K562 (cell line): ENCODE measurements around the gene ANAPC16. TPM values are rescaled to one million over a fixed set of nuclear protein-coding genes. Genes with fewer than 3 reads are reported as not detected.
A peak's percentile ranks its signal among the peaks of the same experiment; 100 is the strongest.

ENCODE experiments used
- ATAC-seq: fragments of 200-7000 bp; cut with Tn5 transposase; 3 replicates; pipeline ENCODE4 v1.9.1; 2020; ENCODE audit warnings: moderate library complexity
- BruUV-seq: library from RNA; stranded (reverse); fragments of 400-500 nt; replicated peaks from 2 replicates; lab custom pipeline; 2021; lab: Mats Ljungman, UMichigan
- CTCF ChIA-PET: fragments of 300-600 bp; formaldehyde crosslinking; extraction: SDS; loops from one replicate; lab custom pipeline; 2021; ENCODE audit warnings: low intra/inter-chr PET ratio; lab: Yijun Ruan, JAX
- POLR2A ChIA-PET: fragments of 300-600, 350-650 bp; sonication (Branson Sonifier 250); formaldehyde crosslinking; extraction: SDS; loops from one replicate; lab custom pipeline; 2021; ENCODE audit warnings: antibody characterized with exemption, inconsistent platforms; lab: Yijun Ruan, JAX
- DNase-seq, 4 experiments: peaks; one replicate each; pipeline versions ENCODE4 v3.0.0 to v3.0.0-alpha.2; 2011 to 2018; ENCODE audit warnings: low spot score in 3 of 4, mixed read lengths in 3 of 4; ENCODE audit errors: extremely low read depth in 1 of 4
- FAIRE-seq: peaks from 2 replicates; lab custom pipeline; 2011; peaks lifted over from hg19 to GRCh38; lab: Jason Lieb, UNC
- H2AFZ ChIP-seq: 2 replicates; pipeline ENCODE4 v1.6.0; 2011; ENCODE audit warnings: low read depth, low read length, control low read depth, inconsistent platforms
- H3K27ac ChIP-seq: fragments of 200-600 bp; 3 replicates; pipeline ENCODE4 v1.8.0; 2011; ENCODE audit warnings: low read depth, mild to moderate bottlenecking, control low read depth, inconsistent platforms, low read length, moderate library complexity, mixed read lengths; ENCODE audit errors: extremely low read depth
- H3K27me3 ChIP-seq, 2 experiments: fragments of 300-600 bp in 1 of 2; 2 replicates in 1 of 2; 3 replicates in 1 of 2; pipeline versions ENCODE4 v1.6.0 to v1.8.0; 2011; ENCODE audit warnings: inconsistent platforms in 2 of 2, low read length in 2 of 2, mild to moderate bottlenecking in 1 of 2, mixed read lengths in 1 of 2, moderate library complexity in 1 of 2; ENCODE audit not compliant: control insufficient read depth in 2 of 2, insufficient read depth in 2 of 2
- H3K36me3 ChIP-seq: fragments of 300-600 bp; 3 replicates; pipeline ENCODE4 v1.8.0; 2011; ENCODE audit warnings: mild to moderate bottlenecking, low read length, inconsistent platforms; ENCODE audit not compliant: control insufficient read depth, insufficient read depth
- H3K4me1 ChIP-seq, 2 experiments: fragments of 200-600 bp in 1 of 2; replicated peaks in 1 of 2; 2 replicates in 1 of 2; 3 replicates in 1 of 2; pipeline versions ENCODE4 v1.5.1 to v1.8.0; 2011; ENCODE audit warnings: inconsistent platforms in 2 of 2, low read length in 2 of 2, mild to moderate bottlenecking in 1 of 2, mixed read lengths in 1 of 2, moderate library complexity in 1 of 2; ENCODE audit not compliant: control insufficient read depth in 2 of 2, insufficient read depth in 2 of 2
- H3K4me2 ChIP-seq: 2 replicates; pipeline ENCODE4 v1.6.1; 2011; ENCODE audit warnings: low read length, control low read depth, inconsistent platforms, mixed read lengths; ENCODE audit not compliant: insufficient read depth
- H3K4me3 ChIP-seq: fragments of 200-600 bp; sonication (generic), shearing (Covaris generic); 2 replicates; pipeline ENCODE4 v1.5.1; 2016; ENCODE audit warnings: control low read depth, inconsistent platforms
- H3K79me2 ChIP-seq: fragments of 200-600 bp; 3 replicates; pipeline ENCODE4 v1.8.0; 2011; ENCODE audit warnings: low read length, inconsistent platforms; ENCODE audit not compliant: control insufficient read depth, insufficient read depth
- H3K9ac ChIP-seq, 2 experiments: 2 replicates each; pipeline versions ENCODE4 v1.6.0 to v1.6.1; 2011; ENCODE audit warnings: low read depth in 2 of 2, low read length in 2 of 2, control low read depth in 1 of 2, inconsistent platforms in 1 of 2, mild to moderate bottlenecking in 1 of 2, mixed read lengths in 1 of 2; ENCODE audit not compliant: insufficient read depth in 1 of 2
- H3K9me1 ChIP-seq: one replicate; pipeline ENCODE4 v1.6.0; 2011; ENCODE audit warnings: inconsistent platforms, mild to moderate bottlenecking, low read length, moderate library complexity; ENCODE audit not compliant: control insufficient read depth, insufficient read depth
- H3K9me3 ChIP-seq: replicated peaks from 2 replicates; pipeline ENCODE4 v1.5.1; 2011; ENCODE audit warnings: low read depth, low read length, inconsistent platforms; ENCODE audit not compliant: control insufficient read depth, insufficient read depth
- H4K20me1 ChIP-seq: replicated peaks from 2 replicates; pipeline ENCODE4 v1.6.1; 2011; ENCODE audit warnings: low read length, inconsistent platforms, mixed read lengths; ENCODE audit not compliant: control insufficient read depth, insufficient read depth
- ADNP ChIP-seq: fragments of 200-800 bp; sonication (Bioruptor generic); IDR thresholded peaks from 2 replicates; pipeline ENCODE4 v1.6.1; 2016; ENCODE audit warnings: missing genetic modification characterization, missing compliant biosample characterization
- BCLAF1 ChIP-seq, 2 experiments: fragments of 450-650 bp in 1 of 2; IDR thresholded peaks; 2 replicates each; pipeline ENCODE4 v1.6.1; 2011 to 2017; ENCODE audit warnings: low read depth in 2 of 2, antibody characterized with exemption in 1 of 2, borderline replicate concordance in 1 of 2, low read length in 1 of 2, mild to moderate bottlenecking in 1 of 2, mixed read lengths in 1 of 2; ENCODE audit not compliant: control insufficient read depth in 1 of 2
- EGR1 ChIP-seq: fragments of 450-650 bp; conservative IDR thresholded peaks from 2 replicates; pipeline ENCODE4 v1.6.1; 2017; ENCODE audit warnings: mild to moderate bottlenecking
- GATA2 ChIP-seq: sonication (generic); formaldehyde crosslinking; IDR thresholded peaks from 2 replicates; pipeline ENCODE4 v1.4.0; 2020; ENCODE audit warnings: mild to moderate bottlenecking, missing genetic modification reagents
- NBN ChIP-seq: fragments of 450-650 bp; IDR thresholded peaks from 2 replicates; pipeline ENCODE4 v1.6.1; 2016; ENCODE audit warnings: low read depth, mild to moderate bottlenecking
- RBM25 ChIP-seq: fragments of 200-400 bp; formaldehyde crosslinking; IDR thresholded peaks from 2 replicates; pipeline ENCODE4 v1.6.1; 2018; ENCODE audit warnings: low read length, low read depth, moderate library complexity; ENCODE audit not compliant: severe bottlenecking
- RCOR1 ChIP-seq, 2 experiments: IDR thresholded peaks; 2 replicates each; pipeline ENCODE4 v1.6.1; 2012; ENCODE audit warnings: low read depth in 2 of 2, low read length in 2 of 2, borderline replicate concordance in 1 of 2, improper control_type of control experiment in 1 of 2
- RREB1 ChIP-seq: fragments of 250-450 bp; sonication (Bioruptor Pico); IDR thresholded peaks from 2 replicates; pipeline ENCODE4 v1.4.0; 2020
- SMARCA5 ChIP-seq: fragments of 450-650 bp; IDR thresholded peaks from 2 replicates; pipeline ENCODE4 v1.6.1; 2016
- ZNF740 ChIP-seq, 3 experiments: fragments of 200-800 bp in 1 of 3; sonication (Bioruptor generic) in 1 of 3; sonication (generic) in 1 of 3; formaldehyde crosslinking in 1 of 3; IDR thresholded peaks; 2 replicates each; pipeline versions ENCODE4 v1.6.1 to v1.8.0; 2016 to 2022; ENCODE audit warnings: mild to moderate bottlenecking in 2 of 3, missing compliant biosample characterization in 2 of 3, missing genetic modification characterization in 2 of 3, missing genetic modification reagents in 1 of 3
- WGBS: fragments of 100-300 bp; shearing (Covaris generic); methylation state at CpG from one replicate; pipeline ENCODE4 v1.1.6; 2016; ENCODE audit warnings: low coverage, mixed read lengths; ENCODE audit not compliant: insufficient coverage; ENCODE audit errors: missing lambda C conversion rate; 5-methylcytosine and 5-hydroxymethylcytosine counted together
- in situ Hi-C: fragments of 300-500 bp; cut with MboI; formaldehyde crosslinking; loops from 4 replicates; pipeline ENCODE4 v1.15.0; 2018; ENCODE audit warnings: inconsistent platforms, mixed read lengths
- intact Hi-C: fragments of 100-400 bp; cut with micrococcal nuclease; formaldehyde crosslinking; loops from 2 replicates; pipeline ENCODE4 v1.14.2; 2022
- polyA plus RNA-seq, 8 experiments: library from polyadenylated mRNA; depleted of rRNA in 4 of 8; stranded (reverse) in 5 of 8; unstranded in 3 of 8; fragments of >200 nt; fragmentation: Nextera tagmentation in 2 of 8; fragmentation: Illumina TruSeq in 1 of 8; extraction: Ambion mirVana in 2 of 8; extraction: Trizol in 1 of 8; gene quantifications; 2 replicates each; pipeline versions ENCODE4 v1.2.1 to v1.2.3, GENCODE V29; 2011 to 2014; ENCODE audit warnings: inconsistent platforms in 1 of 8, missing spikeins in 1 of 8
- total RNA-seq, 7 experiments: library from RNA; depleted of rRNA in 6 of 7; stranded (reverse); fragments of >200 nt in 6 of 7; fragmentation: Illumina TruSeq in 2 of 7; extraction: Trizol in 2 of 7; gene quantifications; 2 replicates each; pipeline versions ENCODE4 v1.2.1 to v1.2.3, GENCODE V29; 2011 to 2021; ENCODE audit warnings: low replicate concordance in 1 of 7

Gene ANAPC16
- total and polyA plus RNA-seq, 9 of the 15 experiments (the other 6 are each of a cell fraction or from before 2014, with no cell fraction given) = 42.6 to 208 (median 108) TPM

- BruUV-seq = no TSS peak
- Histone ChIP-seq H3K4me2 (no peak overlapping the region), H3K79me2 (no peaks in the 10 kb centered on the region), H3K9me3 (no peaks in the 10 kb centered on the region), H3K36me3 (peaks cover 7% of the 10 kb centered on the region; the same call in 1 of the 3 replicates), H3K9ac (no peak overlapping the region), H3K27ac (no peak overlapping the region), H3K9me1 (no peaks in the 10 kb centered on the region), H2AFZ (no peak overlapping the region), H3K4me1 (no peaks in the 10 kb centered on the region; a peak in 1 of 5 replicates), H3K27me3 (no peaks in the 10 kb centered on the region), H3K4me3 (no peak overlapping the region), H4K20me1 (no peaks in the 10 kb centered on the region)
- ATAC-seq (no peak), FAIRE-seq (no peak), DNase-seq (no peak)
- POLR2A ChIA-PET = no interaction called here
- intact Hi-C loops (no loop called here), in situ Hi-C loops (no loop called here)
- WGBS = 85% methylated on average over 2 of the region's 2 CpGs
- CTCF ChIA-PET = no interaction called here
- TF ChIP-seq EGR1 = no peak
- no peak for TF ChIP-seq NBN
- TF ChIP-seq GATA2 (CRISPR knock-in tag) = no peak
- no peak for TF ChIP-seq ZNF740 (CRISPR knock-in tag; IDR thresholded peaks at IDR 0.05)
- TF ChIP-seq ZNF740 (tag; IDR thresholded peaks at IDR 0.05) = no peak
- peak; percentile 63; the same call in 1 of the 2 replicates for TF ChIP-seq SMARCA5
- TF ChIP-seq BCLAF1 (IDR thresholded peaks at IDR 0.05; ENCODE audit: borderline replicate concordance in 1 of 2, control insufficient read depth in 1 of 2, low read depth in 2 of 2, low read length in 1 of 2) = no peak
- TF ChIP-seq RREB1 (CRISPR knock-in tag) = no peak
- TF ChIP-seq RBM25 = peak; percentile 66
- no peak for TF ChIP-seq RCOR1 (IDR thresholded peaks at IDR 0.05; ENCODE audit: borderline replicate concordance in 1 of 2, low read depth in 2 of 2, low read length in 2 of 2)
- no peak for TF ChIP-seq ADNP (tag)
These were observed 31.7 kb upstream of the ANAPC16 start for GRCh38 chr10:72184156-72184555.
